Fibroblast of skin of back (primary cell): Measurements from ENCODE around the gene ZP4.
A peak's percentile ranks its signal among the peaks of the same experiment; 100 is the strongest.
"Not testable (repeated sequence)": the region's sequence is repeated elsewhere in the genome, so short reads cannot be mapped to it uniquely, and the experiment has no call there.

Source experiments
- DNase-seq: peaks from one replicate; pipeline ENCODE4 v3.0.0-alpha.2; 2013

The ZP4 gene

GRCh38 chr1:237877631-237878030 is 13.1 kb downstream of the ZP4 start:
- DNase-seq = no peak

DNA sequence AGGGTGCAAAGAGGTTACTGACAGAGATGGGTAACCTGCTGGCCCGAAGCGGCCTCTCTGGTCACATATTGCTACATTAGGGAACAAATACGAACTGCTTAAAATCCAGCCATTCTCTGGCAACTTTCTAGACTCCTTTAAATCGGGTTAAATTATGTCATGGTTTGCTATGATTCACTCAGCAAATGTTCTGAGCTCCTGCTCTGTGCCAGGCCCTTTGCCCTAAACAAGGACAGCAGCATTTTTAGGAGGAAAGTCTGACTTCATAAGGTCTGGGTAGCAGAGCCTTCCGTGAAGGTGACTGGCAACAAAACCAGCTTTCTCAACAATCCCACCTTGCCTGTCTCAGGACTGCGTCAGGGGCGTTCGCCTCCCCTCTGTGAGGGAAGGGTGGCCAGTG is 15.4 kb downstream of the ZP4 start:
- no peak for DNase-seq

DNA sequence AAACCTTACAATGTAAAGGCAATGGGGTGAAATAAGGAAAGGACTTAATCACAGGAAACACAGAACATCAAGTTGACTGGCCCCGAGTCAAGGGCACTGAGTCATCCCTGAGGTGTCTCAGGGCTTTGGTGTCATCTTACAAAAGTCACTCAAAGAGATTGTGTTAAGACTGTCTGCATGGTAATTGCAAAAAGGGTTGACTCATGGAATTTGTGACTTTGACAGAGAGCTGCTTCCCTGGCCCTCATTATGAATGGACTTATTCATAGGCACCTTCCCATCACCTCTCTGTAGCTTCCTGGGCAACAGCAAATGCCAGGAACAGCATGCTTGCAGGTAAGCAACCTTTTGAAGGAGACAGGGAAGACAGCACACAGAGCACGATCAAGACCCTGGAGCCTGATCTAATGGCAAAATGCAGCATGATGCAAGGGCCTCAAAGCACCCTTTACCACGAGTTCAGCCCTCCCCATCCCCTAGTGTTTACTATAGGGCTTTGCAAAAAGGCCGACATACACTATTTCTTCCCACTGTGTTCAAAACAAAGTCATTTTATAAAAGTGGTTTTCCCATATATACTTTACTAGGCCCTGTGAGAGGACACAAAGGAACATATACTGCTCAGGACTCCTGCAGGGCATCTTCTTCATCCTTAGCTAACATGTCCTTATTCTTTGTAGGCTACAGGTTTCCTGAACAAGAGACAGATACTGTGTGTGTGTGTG is 17.1 kb downstream of the ZP4 start:
- peak; percentile 81 for DNase-seq

GRCh38 chr1:237868817-237869600 is 21.7 kb downstream of the ZP4 start:
- no peak for DNase-seq

DNA sequence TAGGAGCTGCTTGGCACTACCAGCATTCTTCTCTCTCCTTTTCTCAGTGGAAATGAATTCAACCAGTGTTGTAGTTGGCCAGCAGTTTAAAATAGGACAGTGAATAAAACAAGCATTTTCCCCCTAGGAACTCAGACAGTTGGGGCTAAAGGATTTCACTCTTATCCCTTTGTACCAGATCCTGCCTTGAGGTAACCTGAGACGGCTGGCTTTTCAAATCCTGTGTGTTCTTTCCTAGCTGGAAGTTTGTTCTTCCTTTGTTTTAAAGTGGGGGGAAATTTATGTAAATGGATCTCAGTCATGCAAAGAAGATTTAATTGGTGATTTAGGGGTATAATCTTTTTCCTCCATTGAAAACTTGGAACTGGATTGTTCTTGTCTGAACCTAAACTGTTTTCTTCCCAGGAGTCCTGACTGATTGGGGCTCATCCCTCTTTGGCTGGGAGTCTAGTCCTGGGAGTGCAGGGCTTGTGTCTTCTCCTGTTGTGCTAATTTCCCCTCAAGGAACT is 23.3 kb downstream of the ZP4 start:
- DNase-seq = no peak

GRCh38 chr1:237864338-237865244 is 26.1 kb downstream of the ZP4 start:
- peak; percentile 37 for DNase-seq

- DNase-seq = no peak
Observed at GRCh38 chr1:237863234-237863633, 27.5 kb downstream of the ZP4 start.

DNA sequence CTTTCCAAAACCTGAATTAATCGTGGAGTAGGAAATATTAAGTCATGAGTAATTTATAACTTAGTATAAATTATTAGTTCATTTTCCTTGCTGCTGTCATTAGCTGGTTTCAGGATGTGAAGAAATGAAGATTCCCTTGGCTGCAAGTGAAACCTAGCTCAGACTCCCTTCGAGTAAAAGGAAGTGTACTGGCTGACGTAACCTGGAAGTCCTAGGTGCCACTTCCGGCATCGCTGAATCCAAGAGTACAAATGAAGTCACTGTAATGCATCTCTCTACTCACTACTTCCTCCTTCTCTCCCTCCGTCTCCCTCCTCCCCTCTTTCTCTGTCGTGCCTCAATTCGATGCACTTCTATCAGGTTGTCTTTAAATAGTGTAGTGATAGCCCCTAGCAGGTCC is 28.8 kb downstream of the ZP4 start:
- no peak for DNase-seq

DNA sequence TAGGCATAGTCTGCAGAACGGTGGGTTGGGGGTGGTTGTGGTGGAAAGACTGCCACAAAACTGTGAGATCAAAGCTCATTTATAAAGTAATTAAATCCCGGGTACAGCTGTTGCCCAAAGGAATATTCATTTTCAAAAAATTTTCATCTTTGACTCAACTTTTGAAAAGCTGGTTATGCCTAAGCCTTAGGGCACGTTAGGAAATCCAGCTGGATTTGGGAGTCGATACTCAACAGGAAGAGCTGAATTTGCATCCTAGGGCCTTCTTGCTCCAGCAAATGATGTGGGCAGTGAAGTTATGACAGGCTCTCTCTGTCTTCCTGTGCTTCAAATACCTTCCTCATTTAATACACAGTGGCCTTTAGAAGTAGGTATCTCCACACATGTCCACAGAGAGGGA is 31.7 kb downstream of the ZP4 start:
- DNase-seq = no peak

DNA sequence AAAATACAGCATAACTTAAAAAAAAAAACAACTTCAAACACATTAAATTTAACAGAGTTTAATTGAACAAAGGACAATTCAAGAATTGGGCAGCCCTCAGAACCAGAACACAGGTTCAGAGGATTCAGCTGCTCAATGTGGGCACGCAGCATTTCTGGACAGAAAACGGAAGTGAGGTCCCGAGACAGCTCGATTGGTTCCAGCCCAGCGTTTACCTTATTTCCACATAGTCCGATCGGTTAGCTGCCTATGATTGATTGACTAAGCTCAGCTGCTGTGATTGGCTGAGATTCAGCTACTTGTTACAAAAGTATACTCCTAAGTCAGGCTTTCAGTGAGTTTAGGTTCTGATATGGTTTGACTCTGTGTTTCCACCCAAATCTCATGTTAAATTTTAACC is 33.3 kb downstream of the ZP4 start:
- DNase-seq = no peak

GRCh38 chr1:237852342-237852741 is 38.4 kb downstream of the ZP4 start:
- DNase-seq = no peak

DNA sequence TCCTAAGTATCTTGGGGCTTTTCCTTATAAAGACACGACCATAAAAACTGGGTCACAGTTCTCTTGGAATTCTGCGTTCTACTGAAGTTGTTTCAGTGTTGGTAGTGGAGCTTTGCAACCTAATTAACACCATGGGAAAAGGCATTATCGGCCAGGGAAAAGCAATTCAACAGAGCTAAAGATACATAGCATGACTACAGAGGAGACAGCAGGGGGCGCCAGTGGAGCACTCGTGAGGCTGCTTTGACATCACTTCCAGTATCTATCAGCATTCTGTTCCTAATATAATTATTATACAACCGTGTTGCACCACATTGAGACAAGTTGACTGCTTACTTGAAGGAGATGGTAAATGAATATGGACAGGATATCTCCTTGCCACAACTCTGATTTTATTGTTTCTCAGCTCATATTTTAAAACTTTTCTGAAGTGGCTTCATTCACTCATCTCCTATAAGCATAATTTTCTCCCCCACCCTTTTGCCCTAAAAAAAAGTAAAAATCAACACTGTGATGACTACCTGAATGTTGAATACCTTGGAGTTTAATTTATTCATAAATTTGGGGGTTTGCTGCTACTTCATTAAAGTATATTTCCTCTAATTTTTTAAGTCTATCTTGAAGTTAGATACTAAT is 39.4 kb downstream of the ZP4 start:
- DNase-seq = peak; percentile 27

GRCh38 chr1:237843516-237843915 is 47.2 kb downstream of the ZP4 start:
- not testable (repeated sequence) for DNase-seq

- no peak for DNase-seq
Observed at GRCh38 chr1:237841485-237841884, 49.2 kb downstream of the ZP4 start.

GRCh38 chr1:237838904-237839534 is 51.7 kb downstream of the ZP4 start:
- no peak for DNase-seq

DNA sequence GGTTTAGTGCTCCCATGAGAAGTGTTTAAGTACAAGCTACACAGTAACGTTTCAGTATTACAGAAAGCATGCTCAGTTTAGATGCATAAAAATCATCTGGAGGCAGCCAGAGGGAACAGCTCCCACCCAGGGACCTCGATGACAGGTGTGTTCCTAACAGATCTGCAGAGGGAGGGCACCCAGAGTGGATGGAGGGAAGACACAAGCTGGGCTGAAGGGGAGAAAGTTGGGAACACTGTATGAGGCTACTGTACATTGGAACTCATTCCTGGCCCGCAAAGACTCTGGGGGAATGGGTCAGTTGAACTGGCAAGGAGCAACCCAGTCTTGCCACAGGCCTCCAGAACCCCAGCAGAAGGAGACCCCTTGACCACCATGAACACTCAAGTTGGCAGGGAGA is 52.4 kb downstream of the ZP4 start:
- no peak for DNase-seq

DNA sequence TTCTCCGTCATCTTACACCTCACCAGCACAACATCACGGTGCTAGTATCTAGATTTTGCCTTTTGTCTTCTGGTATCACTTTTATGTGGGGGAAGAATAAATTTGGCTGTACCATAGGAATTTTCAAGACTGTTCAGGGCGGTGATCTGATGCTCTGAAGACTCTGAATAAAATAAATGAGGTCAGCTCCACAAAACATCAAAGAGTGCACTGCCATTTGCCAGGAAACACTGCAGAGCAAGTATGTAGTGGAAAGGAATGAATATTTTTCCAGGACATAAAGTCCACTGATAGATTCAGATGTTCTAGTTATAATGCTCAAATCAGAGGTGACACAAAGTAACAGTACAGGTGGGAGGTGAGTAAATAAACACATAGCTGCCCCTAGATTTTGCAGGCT is 56.3 kb downstream of the ZP4 start:
- no peak for DNase-seq

GRCh38 chr1:237834048-237834447 is 56.7 kb downstream of the ZP4 start:
- DNase-seq = no peak

- no peak for DNase-seq
Observed at GRCh38 chr1:237832858-237833257, 57.9 kb downstream of the ZP4 start.
